ENCODE results near the gene COL25A1. TPM values are rescaled to one million over a fixed set of nuclear protein-coding genes. Genes with fewer than 3 reads are reported as not detected.

COL25A1 gene
- total RNA-seq, 1 experiment from 2014 or later, result 4.2 TPM

DNA sequence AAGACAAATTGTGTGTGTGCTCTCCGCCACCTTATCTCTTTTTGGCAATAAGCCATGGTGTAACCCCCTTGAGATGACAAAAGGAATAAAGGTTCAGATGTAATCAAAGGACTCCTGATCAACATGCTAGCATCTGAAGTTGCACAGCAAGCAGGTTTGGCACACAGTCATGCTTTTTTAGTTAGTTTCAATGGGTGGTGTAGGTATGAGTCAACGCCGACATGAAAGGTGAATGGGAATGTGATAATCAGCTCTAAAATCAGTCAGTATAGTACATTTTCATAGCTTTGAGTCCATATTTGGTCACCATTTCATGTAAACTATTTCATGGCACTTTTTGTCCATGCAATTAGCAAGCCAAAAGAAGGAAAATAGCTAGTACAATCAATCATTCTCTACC lies 489.2 kb downstream of the COL25A1 start:
- no peak overlapping the region for H2BK12ac ChIP-seq (ENCODE audit: insufficient read length, low read depth, low read length)
- no peak overlapping the region for H4K8ac ChIP-seq (replicated peaks; ENCODE audit: insufficient read length, low read depth, low read length)
- no peak overlapping the region for H4K5ac ChIP-seq (ENCODE audit: insufficient read length, low read depth, low read length)
- no peak overlapping the region for H2BK120ac ChIP-seq (ENCODE audit: low read depth, low read length, poor library complexity, severe bottlenecking)
- no peaks in the 10 kb centered on the region for H3K9me3 ChIP-seq (ENCODE audit: control insufficient read depth, low read depth, low read length)
- no peak overlapping the region for H3T11ph ChIP-seq (ENCODE audit: low read length)
- DNase-seq, result no peak
- H3K4me3 Mint-ChIP-seq, result no peak overlapping the region
- H3K9me3 Mint-ChIP-seq, result no peaks in the 10 kb centered on the region
- no peaks in the 10 kb centered on the region for H3K36me3 Mint-ChIP-seq (ENCODE audit: insufficient read depth in 1 of 3, low read depth in 3 of 3)
- H2AFZ ChIP-seq (ENCODE audit: low read length), result no peak overlapping the region
- no peak overlapping the region for H2AK5ac ChIP-seq (ENCODE audit: insufficient read length, low read length)
- H3K4me2 ChIP-seq (ENCODE audit: insufficient read depth, insufficient read length, low read length), result no peak overlapping the region
- no peak overlapping the region for H3K18ac ChIP-seq (ENCODE audit: insufficient read length, low read depth, low read length)
- no peaks in the 10 kb centered on the region for H4K20me1 ChIP-seq (ENCODE audit: control insufficient read depth, insufficient read depth, insufficient read length)
- no peak overlapping the region for H2BK15ac ChIP-seq (ENCODE audit: low read depth, low read length)
- H3K79me2 ChIP-seq (ENCODE audit: insufficient read depth, low read length), result no peaks in the 10 kb centered on the region
- H3K4me1 ChIP-seq (ENCODE audit: insufficient read depth, low read length), result no peaks in the 10 kb centered on the region
- no peak overlapping the region for H3K4ac ChIP-seq (ENCODE audit: low read depth, low read length)
- WGBS (ENCODE audit: extremely low coverage, insufficient read length, low lambda C conversion rate), result no CpG with 5 or more reads among the region's 3 CpGs
- H4K91ac ChIP-seq (ENCODE audit: insufficient read length, low read depth, low read length), result no peak overlapping the region
- H2BK20ac ChIP-seq (ENCODE audit: low read depth, low read length, poor library complexity, severe bottlenecking), result no peak overlapping the region
- no peaks in the 10 kb centered on the region for H3K79me1 ChIP-seq (ENCODE audit: insufficient read depth, low read depth, low read length, poor library complexity, severe bottlenecking)
- H2BK5ac ChIP-seq (ENCODE audit: insufficient read length, low read length), result no peak overlapping the region
- H3K27ac ChIP-seq (ENCODE audit: insufficient read length, low read depth, low read length), result no peak overlapping the region
- no peaks in the 10 kb centered on the region for H3K27me3 Mint-ChIP-seq (ENCODE audit: low read depth)
- H3K27me3 ChIP-seq (ENCODE audit: insufficient read depth, low read length), result no peaks in the 10 kb centered on the region
- no peak overlapping the region for H3K9ac ChIP-seq (ENCODE audit: extremely low read depth, insufficient read length, low read length)
- no peak overlapping the region for H3K27ac Mint-ChIP-seq
- TF ChIP-seq CTCF (conservative IDR thresholded peaks at IDR 0.05), result no peak
- no peaks in the 10 kb centered on the region for H3K23me2 ChIP-seq (ENCODE audit: insufficient read length, low read depth, low read length, poor library complexity, severe bottlenecking)
- no peak overlapping the region for H3K23ac ChIP-seq (ENCODE audit: insufficient read length, low read depth, low read length)
- H3K56ac ChIP-seq (ENCODE audit: insufficient read length, low read depth, low read length), result no peak overlapping the region
- H3K4me1 Mint-ChIP-seq, result peaks cover 4 to 5% of the 10 kb centered on the region in 2 experiments; a peak in 2 of 4 replicates
- no peak overlapping the region for H3K14ac ChIP-seq (ENCODE audit: insufficient read depth, low read length)
